Panc1 (cell line): ENCODE results near the gene PAX9.

Source experiments
- POLR2AphosphoS5 ChIP-seq: IDR thresholded peaks from 2 replicates; pipeline ENCODE4 v1.6.1; 2012; ENCODE audit warnings: mild to moderate bottlenecking, low read depth, low read length, moderate library complexity
- TCF7L2 ChIP-seq: IDR thresholded peaks from 2 replicates; pipeline ENCODE4 v1.6.1; 2011; ENCODE audit warnings: mild to moderate bottlenecking, low read depth, low read length, inconsistent platforms
- TF ChIP-seq, protein P1 (sequence below): fragments of 450-650 bp; IDR thresholded peaks from 2 replicates; pipeline ENCODE4 v1.5.1; 2017; ENCODE audit warnings: mild to moderate bottlenecking
- TF ChIP-seq, protein P2 (sequence below), 2 experiments: IDR thresholded peaks; 2 replicates each; pipeline ENCODE4 v1.6.1; 2011 to 2012; ENCODE audit warnings: low read depth in 2 of 2, control low read depth in 1 of 2, low read length in 1 of 2, mild to moderate bottlenecking in 1 of 2, moderate library complexity in 1 of 2; ENCODE audit not compliant: insufficient read depth in 1 of 2

DNA sequence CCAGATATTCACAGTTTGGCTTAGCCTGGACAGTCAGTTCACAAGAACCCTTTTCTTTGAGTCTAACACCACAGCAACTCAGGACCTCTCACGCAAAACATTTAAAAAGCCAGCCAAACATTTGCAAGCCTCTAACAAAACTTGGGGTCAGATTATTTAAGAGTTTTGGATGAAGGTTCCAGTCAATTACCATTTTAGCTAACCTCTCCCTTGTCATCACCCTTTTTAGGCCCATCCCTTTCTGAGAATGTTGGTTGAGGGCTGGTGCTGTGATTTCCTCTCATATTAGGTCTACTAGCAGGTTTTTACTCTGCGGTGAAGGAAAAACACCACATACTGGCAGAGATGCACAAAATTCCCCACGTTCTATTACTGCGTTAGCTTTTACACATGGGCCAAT, 20.7 kb downstream of the PAX9 start:
- TF ChIP-seq, protein P1, sequence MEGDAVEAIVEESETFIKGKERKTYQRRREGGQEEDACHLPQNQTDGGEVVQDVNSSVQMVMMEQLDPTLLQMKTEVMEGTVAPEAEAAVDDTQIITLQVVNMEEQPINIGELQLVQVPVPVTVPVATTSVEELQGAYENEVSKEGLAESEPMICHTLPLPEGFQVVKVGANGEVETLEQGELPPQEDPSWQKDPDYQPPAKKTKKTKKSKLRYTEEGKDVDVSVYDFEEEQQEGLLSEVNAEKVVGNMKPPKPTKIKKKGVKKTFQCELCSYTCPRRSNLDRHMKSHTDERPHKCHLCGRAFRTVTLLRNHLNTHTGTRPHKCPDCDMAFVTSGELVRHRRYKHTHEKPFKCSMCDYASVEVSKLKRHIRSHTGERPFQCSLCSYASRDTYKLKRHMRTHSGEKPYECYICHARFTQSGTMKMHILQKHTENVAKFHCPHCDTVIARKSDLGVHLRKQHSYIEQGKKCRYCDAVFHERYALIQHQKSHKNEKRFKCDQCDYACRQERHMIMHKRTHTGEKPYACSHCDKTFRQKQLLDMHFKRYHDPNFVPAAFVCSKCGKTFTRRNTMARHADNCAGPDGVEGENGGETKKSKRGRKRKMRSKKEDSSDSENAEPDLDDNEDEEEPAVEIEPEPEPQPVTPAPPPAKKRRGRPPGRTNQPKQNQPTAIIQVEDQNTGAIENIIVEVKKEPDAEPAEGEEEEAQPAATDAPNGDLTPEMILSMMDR: no peak
- TF ChIP-seq, protein P2, sequence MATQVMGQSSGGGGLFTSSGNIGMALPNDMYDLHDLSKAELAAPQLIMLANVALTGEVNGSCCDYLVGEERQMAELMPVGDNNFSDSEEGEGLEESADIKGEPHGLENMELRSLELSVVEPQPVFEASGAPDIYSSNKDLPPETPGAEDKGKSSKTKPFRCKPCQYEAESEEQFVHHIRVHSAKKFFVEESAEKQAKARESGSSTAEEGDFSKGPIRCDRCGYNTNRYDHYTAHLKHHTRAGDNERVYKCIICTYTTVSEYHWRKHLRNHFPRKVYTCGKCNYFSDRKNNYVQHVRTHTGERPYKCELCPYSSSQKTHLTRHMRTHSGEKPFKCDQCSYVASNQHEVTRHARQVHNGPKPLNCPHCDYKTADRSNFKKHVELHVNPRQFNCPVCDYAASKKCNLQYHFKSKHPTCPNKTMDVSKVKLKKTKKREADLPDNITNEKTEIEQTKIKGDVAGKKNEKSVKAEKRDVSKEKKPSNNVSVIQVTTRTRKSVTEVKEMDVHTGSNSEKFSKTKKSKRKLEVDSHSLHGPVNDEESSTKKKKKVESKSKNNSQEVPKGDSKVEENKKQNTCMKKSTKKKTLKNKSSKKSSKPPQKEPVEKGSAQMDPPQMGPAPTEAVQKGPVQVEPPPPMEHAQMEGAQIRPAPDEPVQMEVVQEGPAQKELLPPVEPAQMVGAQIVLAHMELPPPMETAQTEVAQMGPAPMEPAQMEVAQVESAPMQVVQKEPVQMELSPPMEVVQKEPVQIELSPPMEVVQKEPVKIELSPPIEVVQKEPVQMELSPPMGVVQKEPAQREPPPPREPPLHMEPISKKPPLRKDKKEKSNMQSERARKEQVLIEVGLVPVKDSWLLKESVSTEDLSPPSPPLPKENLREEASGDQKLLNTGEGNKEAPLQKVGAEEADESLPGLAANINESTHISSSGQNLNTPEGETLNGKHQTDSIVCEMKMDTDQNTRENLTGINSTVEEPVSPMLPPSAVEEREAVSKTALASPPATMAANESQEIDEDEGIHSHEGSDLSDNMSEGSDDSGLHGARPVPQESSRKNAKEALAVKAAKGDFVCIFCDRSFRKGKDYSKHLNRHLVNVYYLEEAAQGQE (IDR thresholded peaks at IDR 0.05; ENCODE audit: insufficient read depth in 1 of 2, low read depth in 2 of 2, low read length in 1 of 2): no peak
- no peak for TF ChIP-seq POLR2AphosphoS5
- TF ChIP-seq TCF7L2: no peak
